Osteocyte (in vitro differentiated cells): ENCODE data around the gene GYPC. TPM values are rescaled to one million over a fixed set of nuclear protein-coding genes. Genes with fewer than 3 reads are reported as not detected.

Experiments
- DNase-seq: peaks from one replicate; pipeline ENCODE4 v3.0.0; 2021; ENCODE audit warnings: mixed read lengths; ENCODE audit not compliant: unreplicated experiment; ENCODE audit errors: extremely low spot score
- H3K27ac Mint-ChIP-seq: one replicate; pipeline ENCODE4 v1.8.0; 2021; ENCODE audit warnings: mild to moderate bottlenecking, mixed read lengths; ENCODE audit not compliant: unreplicated experiment
- H3K27me3 Mint-ChIP-seq: one replicate; pipeline ENCODE4 v1.8.0; 2021; ENCODE audit warnings: mixed read lengths; ENCODE audit not compliant: unreplicated experiment
- H3K36me3 Mint-ChIP-seq: one replicate; pipeline ENCODE4 v1.8.0; 2021; ENCODE audit warnings: mixed read lengths; ENCODE audit not compliant: unreplicated experiment
- H3K4me1 Mint-ChIP-seq: one replicate; pipeline ENCODE4 v1.8.0; 2021; ENCODE audit warnings: mixed read lengths; ENCODE audit not compliant: unreplicated experiment
- H3K4me3 Mint-ChIP-seq: one replicate; pipeline ENCODE4 v1.8.0; 2021; ENCODE audit warnings: mild to moderate bottlenecking, moderate library complexity, mixed read lengths; ENCODE audit not compliant: unreplicated experiment
- H3K9me3 Mint-ChIP-seq: one replicate; pipeline ENCODE4 v1.8.0; 2021; ENCODE audit warnings: mixed read lengths; ENCODE audit not compliant: unreplicated experiment
- CTCF ChIP-seq: fragments of 200-600 bp; sonication (generic); IDR thresholded peaks from 2 replicates; pipeline ENCODE4 v1.5.0; 2021; ENCODE audit warnings: antibody characterized with exemption, mild to moderate bottlenecking, moderate library complexity
- total RNA-seq: library from RNA; stranded (reverse); gene quantifications from 2 replicates; pipeline ENCODE4 v1.2.1, GENCODE V29; 2021

GYPC gene
- total RNA-seq, 1 donor from 2014 or later: 110 TPM

GRCh38 chr2:126623000-126623399, 33.0 kb upstream of the GYPC start:
- TF ChIP-seq CTCF: no peak
- Mint-ChIP-seq H3K27me3 (peaks cover 14% of the 10 kb centered on the region), H3K4me3 (no peak overlapping the region), H3K27ac (no peak overlapping the region), H3K9me3 (no peaks in the 10 kb centered on the region), H3K4me1 (no peaks in the 10 kb centered on the region), H3K36me3 (no peaks in the 10 kb centered on the region)
- no peak for DNase-seq

DNA sequence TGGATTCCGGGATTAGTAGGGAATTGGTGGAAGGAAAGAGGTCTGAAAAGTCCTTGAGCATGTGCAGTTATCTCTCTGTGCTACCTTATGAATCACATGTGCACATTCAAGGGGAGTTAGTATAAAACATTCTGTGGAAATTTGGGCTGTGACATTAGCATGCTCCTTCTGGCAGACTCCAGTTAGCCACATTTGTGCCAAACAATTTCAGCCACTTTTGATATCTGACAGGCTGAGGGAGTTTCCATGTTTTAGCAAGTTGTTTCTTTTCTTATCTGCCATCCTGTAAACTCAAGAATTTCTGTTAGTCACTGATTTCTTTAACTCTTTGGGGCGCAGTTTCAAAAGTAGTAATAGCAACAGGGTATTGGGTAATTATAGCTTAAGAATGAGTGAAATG, 28.3 kb upstream of the GYPC start:
- no peak for TF ChIP-seq CTCF
- H3K27me3 Mint-ChIP-seq: peaks cover 45% of the 10 kb centered on the region
- H3K9me3 Mint-ChIP-seq: peaks cover 3% of the 10 kb centered on the region
- H3K36me3 Mint-ChIP-seq: no peaks in the 10 kb centered on the region
- H3K27ac Mint-ChIP-seq: no peak overlapping the region
- no peaks in the 10 kb centered on the region for H3K4me1 Mint-ChIP-seq
- DNase-seq: no peak
- H3K4me3 Mint-ChIP-seq: no peak overlapping the region

GRCh38 chr2:126634273-126634861, 21.6 kb upstream of the GYPC start:
- Mint-ChIP-seq H3K36me3 (no peaks in the 10 kb centered on the region), H3K4me1 (peaks cover 27% of the 10 kb centered on the region), H3K9me3 (peaks cover 3% of the 10 kb centered on the region), H3K27ac (no peak overlapping the region), H3K27me3 (peaks cover 53% of the 10 kb centered on the region), H3K4me3 (no peak overlapping the region)
- TF ChIP-seq CTCF: peak; percentile 48
- DNase-seq: no peak

DNA sequence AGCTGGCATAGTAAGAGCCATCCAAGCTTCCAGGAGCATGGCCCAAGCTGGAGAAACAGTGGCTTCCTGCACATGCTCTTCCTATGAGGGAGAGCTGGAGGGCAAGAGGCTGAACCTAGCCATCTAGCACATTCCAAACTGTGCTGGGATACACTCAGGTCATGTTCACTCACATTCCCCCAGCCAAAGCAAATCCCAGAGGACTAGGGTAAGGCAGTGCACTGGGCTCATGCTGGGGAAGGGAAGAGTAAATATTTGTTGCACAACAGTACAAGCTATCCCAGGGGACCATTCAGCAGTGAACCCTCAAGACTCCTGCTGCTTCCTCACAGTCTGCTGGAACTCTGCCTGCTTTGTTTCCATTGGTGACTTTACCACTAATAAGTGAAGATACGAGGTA, 20.7 kb upstream of the GYPC start:
- no peak for TF ChIP-seq CTCF
- no peak for DNase-seq
- Mint-ChIP-seq H3K27me3 (peaks cover 46% of the 10 kb centered on the region), H3K36me3 (no peaks in the 10 kb centered on the region), H3K27ac (peak overlapping the region; percentile 6), H3K4me1 (peaks cover 27% of the 10 kb centered on the region), H3K9me3 (peaks cover 3% of the 10 kb centered on the region), H3K4me3 (no peak overlapping the region)

DNA sequence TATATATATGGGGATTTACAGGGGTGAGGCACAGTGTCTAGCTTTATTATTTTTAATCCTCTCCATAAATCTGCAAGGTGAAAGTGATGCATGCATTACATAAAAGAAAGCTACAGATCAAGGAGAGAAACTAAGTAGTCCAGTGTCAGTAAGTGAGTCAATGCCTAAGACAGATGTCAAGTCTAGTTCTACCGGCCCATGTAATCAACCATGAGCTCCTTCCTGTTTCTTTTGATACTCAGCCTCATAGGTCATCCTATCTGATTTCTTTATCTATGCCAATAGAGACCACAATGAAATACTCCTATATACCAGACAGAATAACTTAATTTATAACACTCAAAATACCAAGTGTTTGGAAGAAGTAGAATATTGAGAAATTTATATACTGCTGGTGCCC, 20.2 kb upstream of the GYPC start:
- no peaks in the 10 kb centered on the region for H3K36me3 Mint-ChIP-seq
- H3K27ac Mint-ChIP-seq: no peak overlapping the region
- peaks cover 44% of the 10 kb centered on the region for H3K27me3 Mint-ChIP-seq
- peaks cover 27% of the 10 kb centered on the region for H3K4me1 Mint-ChIP-seq
- no peak for TF ChIP-seq CTCF
- H3K9me3 Mint-ChIP-seq: peaks cover 3% of the 10 kb centered on the region
- H3K4me3 Mint-ChIP-seq: no peak overlapping the region
- DNase-seq: no peak
